Measurements from ENCODE around the gene AKT3. TPM values are rescaled to one million over a fixed set of nuclear protein-coding genes. Genes with fewer than 3 reads are reported as not detected.

Gene AKT3
- total RNA-seq, 1 experiment from 2014 or later: 18.7 TPM

DNA sequence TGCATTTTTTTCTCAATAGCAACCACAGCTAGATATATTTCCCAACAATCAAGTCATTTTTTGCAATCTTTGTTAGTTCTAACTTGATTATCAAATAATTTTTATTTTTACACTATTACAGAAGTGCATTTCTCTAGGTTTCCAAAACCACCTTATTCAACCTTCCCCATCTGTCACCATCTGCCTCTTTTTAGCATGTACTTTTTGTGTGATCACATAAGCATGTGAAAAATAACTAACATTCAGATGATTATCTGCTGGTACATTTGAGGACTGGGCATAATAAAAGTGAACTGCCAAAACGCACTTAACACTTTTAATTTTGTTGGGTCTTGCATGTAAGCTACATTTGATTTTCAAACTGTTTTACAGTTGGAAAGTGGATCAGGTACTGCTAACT, 291.5 kb downstream of the AKT3 start:
- no peak for ATAC-seq
- BruUV-seq (replicated peaks): no TSS peak
- CTCF ChIA-PET: no interaction called here
- H3K9ac ChIP-seq (ENCODE audit: low read length): no peak overlapping the region
- no peaks in the 10 kb centered on the region for H3K79me2 ChIP-seq (ENCODE audit: low read length)
- H3K27ac ChIP-seq (ENCODE audit: low read length): no peak overlapping the region
- no peaks in the 10 kb centered on the region for H3F3A ChIP-seq (ENCODE audit: low read length, unreplicated experiment)
- TF ChIP-seq EZH2phosphoT487 (IDR thresholded peaks at IDR 0.05; ENCODE audit: borderline replicate concordance, low read length) (no peak), EZH2 (IDR thresholded peaks at IDR 0.05; ENCODE audit: low read length, unreplicated experiment) (no peak), CTCF (conservative IDR thresholded peaks at IDR 0.05; ENCODE audit: low read depth, low read length) (no peak)
- H3K27me3 ChIP-seq (ENCODE audit: low read length): no peaks in the 10 kb centered on the region
- H3K4me1 ChIP-seq (ENCODE audit: insufficient read depth, low read length): peaks cover 12% of the 10 kb centered on the region
- POLR2A ChIA-PET (ENCODE audit: unreplicated experiment): no interaction called here
- peaks cover 15% of the 10 kb centered on the region for H3K36me3 ChIP-seq (ENCODE audit: low read depth, low read length)
- intact Hi-C loops (cut with micrococcal nuclease): no loop called here
- no peak for DNase-seq
- H2AFZ ChIP-seq (ENCODE audit: low read length): no peak overlapping the region
- no peaks in the 10 kb centered on the region for H4K20me1 ChIP-seq (ENCODE audit: low read length)
- no peak overlapping the region for H3K4me3 ChIP-seq (ENCODE audit: low read length)
- H3K9me3 ChIP-seq (ENCODE audit: low read length): no peaks in the 10 kb centered on the region
- no peak overlapping the region for H3K4me2 ChIP-seq (ENCODE audit: low read length)
- no peaks in the 10 kb centered on the region for H3K9me2 ChIP-seq (replicated peaks; ENCODE audit: low read length)

DNA sequence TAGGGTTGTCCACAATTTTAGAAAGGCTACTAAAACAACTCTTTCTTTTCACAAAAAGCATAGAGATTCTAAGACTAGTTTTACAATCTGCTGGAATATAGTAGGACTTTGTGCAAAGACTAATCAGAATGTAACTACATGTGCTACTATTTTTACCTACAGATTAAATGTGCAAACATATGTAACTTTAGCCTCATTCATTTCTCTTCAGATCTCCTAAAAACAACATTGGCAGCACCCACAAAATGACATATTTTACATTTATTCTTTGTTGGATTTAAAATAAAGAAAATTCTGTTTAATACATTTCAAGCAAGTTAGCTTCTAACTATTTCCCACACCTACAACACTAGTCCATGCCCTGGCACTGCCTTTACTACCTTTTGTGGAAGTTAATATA, 292.2 kb downstream of the AKT3 start:
- CTCF ChIA-PET: no interaction called here
- no peaks in the 10 kb centered on the region for H3K27me3 ChIP-seq (ENCODE audit: low read length)
- peaks cover 15% of the 10 kb centered on the region for H3K36me3 ChIP-seq (ENCODE audit: low read depth, low read length)
- intact Hi-C loops (cut with micrococcal nuclease): no loop called here
- POLR2A ChIA-PET (ENCODE audit: unreplicated experiment): no interaction called here
- no peak overlapping the region for H3K27ac ChIP-seq (ENCODE audit: low read length)
- H2AFZ ChIP-seq (ENCODE audit: low read length): no peak overlapping the region
- ATAC-seq: no peak
- no peak overlapping the region for H3K4me2 ChIP-seq (ENCODE audit: low read length)
- H3F3A ChIP-seq (ENCODE audit: low read length, unreplicated experiment): no peaks in the 10 kb centered on the region
- TF ChIP-seq EZH2 (IDR thresholded peaks at IDR 0.05; ENCODE audit: low read length, unreplicated experiment) (no peak), EZH2phosphoT487 (IDR thresholded peaks at IDR 0.05; ENCODE audit: borderline replicate concordance, low read length) (no peak), CTCF (conservative IDR thresholded peaks at IDR 0.05; ENCODE audit: low read depth, low read length) (no peak)
- no TSS peak for BruUV-seq (replicated peaks)
- no peak overlapping the region for H3K9ac ChIP-seq (ENCODE audit: low read length)
- no peak overlapping the region for H3K4me3 ChIP-seq (ENCODE audit: low read length)
- no peaks in the 10 kb centered on the region for H3K9me2 ChIP-seq (replicated peaks; ENCODE audit: low read length)
- H4K20me1 ChIP-seq (ENCODE audit: low read length): no peaks in the 10 kb centered on the region
- no peak for DNase-seq
- no peaks in the 10 kb centered on the region for H3K9me3 ChIP-seq (ENCODE audit: low read length)
- H3K4me1 ChIP-seq (ENCODE audit: insufficient read depth, low read length): peaks cover 12% of the 10 kb centered on the region
- H3K79me2 ChIP-seq (ENCODE audit: low read length): no peaks in the 10 kb centered on the region

DNA sequence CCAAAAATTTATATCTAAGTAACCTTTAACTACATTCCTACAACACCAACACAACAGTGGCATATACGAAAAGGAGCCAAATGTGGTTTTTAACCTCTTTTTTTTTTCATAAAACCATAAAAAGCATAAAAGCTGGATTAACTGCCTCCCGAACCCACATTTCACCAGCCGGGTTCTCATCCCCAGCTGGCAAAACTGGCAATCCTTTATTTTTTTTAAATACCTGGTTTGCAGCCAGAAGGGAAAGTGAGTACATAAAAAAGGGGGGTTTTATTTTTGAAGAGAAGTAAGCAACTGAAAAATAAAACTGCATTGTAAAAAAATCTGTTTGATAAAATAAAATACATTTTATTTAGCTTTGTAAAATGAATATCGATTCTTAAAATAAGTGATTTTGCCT, 295.4 kb downstream of the AKT3 start:
- no peak overlapping the region for H2AFZ ChIP-seq (ENCODE audit: low read length)
- no peak for TF ChIP-seq CTCF (conservative IDR thresholded peaks at IDR 0.05; ENCODE audit: low read depth, low read length)
- TF ChIP-seq EZH2phosphoT487 (IDR thresholded peaks at IDR 0.05; ENCODE audit: borderline replicate concordance, low read length): no peak
- no peak for TF ChIP-seq EZH2 (IDR thresholded peaks at IDR 0.05; ENCODE audit: low read length, unreplicated experiment)
- no peaks in the 10 kb centered on the region for H3F3A ChIP-seq (ENCODE audit: low read length, unreplicated experiment)
- H3K9me3 ChIP-seq (ENCODE audit: low read length): no peaks in the 10 kb centered on the region
- no peaks in the 10 kb centered on the region for H3K27me3 ChIP-seq (ENCODE audit: low read length)
- no peaks in the 10 kb centered on the region for H3K9me2 ChIP-seq (replicated peaks; ENCODE audit: low read length)
- H3K9ac ChIP-seq (ENCODE audit: low read length): no peak overlapping the region
- H4K20me1 ChIP-seq (ENCODE audit: low read length): no peaks in the 10 kb centered on the region
- POLR2A ChIA-PET (ENCODE audit: unreplicated experiment): no interaction called here
- DNase-seq (no peak), ATAC-seq (no peak)
- no TSS peak for BruUV-seq (replicated peaks)
- no peak overlapping the region for H3K27ac ChIP-seq (ENCODE audit: low read length)
- intact Hi-C loops (cut with micrococcal nuclease): no loop called here
- no peaks in the 10 kb centered on the region for H3K79me2 ChIP-seq (ENCODE audit: low read length)
- CTCF ChIA-PET: no interaction called here
- H3K4me1 ChIP-seq (ENCODE audit: insufficient read depth, low read length): peaks cover 7% of the 10 kb centered on the region
- H3K4me2 ChIP-seq (ENCODE audit: low read length): no peak overlapping the region
- no peaks in the 10 kb centered on the region for H3K36me3 ChIP-seq (ENCODE audit: low read depth, low read length)
- no peak overlapping the region for H3K4me3 ChIP-seq (ENCODE audit: low read length)
